GM20431 (cell line): ENCODE data around the gene ZNF429.
"Not testable (repeated sequence)": the region's sequence is repeated elsewhere in the genome, so short reads cannot be mapped to it uniquely, and the experiment has no call there.

Experiments
- in situ Hi-C: fragments of 300-500 bp; cut with MseI, MboI; formaldehyde crosslinking; loops from one replicate; pipeline ENCODE4 v1.15.0; 2020; ENCODE audit warnings: low sequenced_read_pairs; ENCODE audit not compliant: unreplicated experiment

ZNF429 gene

DNA sequence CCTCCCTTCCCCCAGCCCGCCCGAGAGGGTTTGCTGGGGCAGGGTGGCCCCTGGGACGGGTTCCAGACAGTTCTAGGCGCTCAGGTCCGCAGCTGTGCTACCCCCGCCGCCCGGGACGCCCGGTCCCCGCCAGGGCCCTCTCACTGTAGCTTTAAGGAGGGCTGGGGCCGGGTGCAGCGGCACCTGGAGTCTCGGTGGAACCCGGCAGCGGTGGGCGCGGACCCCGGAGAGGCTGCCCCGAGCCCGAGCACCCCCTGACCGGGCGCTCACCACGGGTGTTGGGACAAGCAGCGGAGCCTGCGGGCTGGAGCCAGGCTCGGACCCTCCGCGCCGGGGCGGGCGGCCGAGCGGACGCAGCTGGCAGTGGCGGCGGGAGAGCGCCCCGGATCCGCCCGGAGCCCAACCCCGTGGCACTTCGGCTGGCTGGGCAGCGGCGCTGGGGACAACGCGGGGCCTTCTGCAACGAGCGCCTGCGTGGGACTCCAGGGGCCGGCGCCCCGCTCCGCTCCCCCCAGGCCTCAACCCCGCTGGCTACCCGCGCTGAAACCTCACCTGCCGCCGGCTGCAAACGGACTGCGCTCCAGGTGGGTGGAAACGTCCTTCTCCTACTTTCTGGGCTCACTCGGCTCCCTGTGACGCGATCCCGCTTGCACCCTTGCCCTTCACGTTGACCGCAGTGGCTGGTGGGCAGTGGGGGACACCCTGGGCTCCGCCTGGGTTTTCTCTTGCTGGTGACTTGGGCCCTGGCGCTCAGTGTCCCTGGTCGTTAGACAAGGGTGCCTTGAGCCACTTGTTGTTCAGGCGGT, 81.1 kb downstream of the ZNF429 start:
- in situ Hi-C loops = no loop called here

DNA sequence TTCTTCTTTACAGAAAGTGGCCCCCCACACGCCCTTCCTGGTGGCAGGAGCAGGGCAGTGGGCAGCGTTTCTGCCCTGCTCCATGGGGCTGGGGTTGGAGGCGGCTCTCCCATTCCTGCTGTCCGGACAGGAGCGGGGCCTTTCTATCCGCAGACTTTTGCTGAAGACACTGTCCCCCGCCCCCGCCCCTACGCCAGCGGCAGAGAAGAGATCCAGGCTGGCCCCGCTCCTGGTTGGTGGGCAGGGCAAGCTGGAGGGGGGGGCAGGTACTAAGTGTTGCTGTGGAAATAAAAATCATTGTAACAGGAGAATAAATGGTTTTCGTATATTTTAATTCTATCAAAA, 81.7 kb downstream of the ZNF429 start:
- in situ Hi-C loops = no loop called here

GRCh38 chr19:21587549-21587948, 82.1 kb downstream of the ZNF429 start:
- in situ Hi-C loops = no loop called here

DNA sequence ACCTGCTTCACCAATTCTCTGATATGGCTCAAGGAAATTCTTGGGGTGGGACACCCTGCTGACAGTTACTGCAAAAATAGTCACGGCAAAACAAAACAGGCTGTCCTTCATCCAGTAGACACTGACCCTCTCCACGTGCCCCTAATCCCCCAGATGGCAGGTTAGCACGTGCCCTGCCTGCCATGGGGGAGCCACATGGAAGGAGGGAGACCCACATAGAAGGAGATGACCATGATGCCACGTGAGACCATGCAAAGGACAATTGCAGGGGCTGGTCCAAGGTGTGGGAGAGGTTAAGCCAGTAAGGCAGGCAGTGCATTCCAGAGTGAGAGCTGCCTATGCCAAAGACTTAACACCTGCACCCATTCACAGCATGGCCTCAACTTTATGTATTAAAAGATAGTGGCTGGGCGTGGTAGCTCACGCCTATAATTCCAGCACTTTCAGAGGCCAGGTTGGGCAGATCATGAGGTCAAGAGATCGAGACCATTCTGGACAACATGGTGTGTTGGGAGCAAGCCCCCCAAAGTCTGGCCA, 82.7 kb downstream of the ZNF429 start:
- in situ Hi-C loops = no loop called here

GRCh38 chr19:21590867-21591266, 85.5 kb downstream of the ZNF429 start:
- in situ Hi-C loops = no loop called here

GRCh38 chr19:21593008-21593481, 87.6 kb downstream of the ZNF429 start:
- in situ Hi-C loops = no loop called here

GRCh38 chr19:21593502-21593901, 88.1 kb downstream of the ZNF429 start:
- in situ Hi-C loops = no loop called here

DNA sequence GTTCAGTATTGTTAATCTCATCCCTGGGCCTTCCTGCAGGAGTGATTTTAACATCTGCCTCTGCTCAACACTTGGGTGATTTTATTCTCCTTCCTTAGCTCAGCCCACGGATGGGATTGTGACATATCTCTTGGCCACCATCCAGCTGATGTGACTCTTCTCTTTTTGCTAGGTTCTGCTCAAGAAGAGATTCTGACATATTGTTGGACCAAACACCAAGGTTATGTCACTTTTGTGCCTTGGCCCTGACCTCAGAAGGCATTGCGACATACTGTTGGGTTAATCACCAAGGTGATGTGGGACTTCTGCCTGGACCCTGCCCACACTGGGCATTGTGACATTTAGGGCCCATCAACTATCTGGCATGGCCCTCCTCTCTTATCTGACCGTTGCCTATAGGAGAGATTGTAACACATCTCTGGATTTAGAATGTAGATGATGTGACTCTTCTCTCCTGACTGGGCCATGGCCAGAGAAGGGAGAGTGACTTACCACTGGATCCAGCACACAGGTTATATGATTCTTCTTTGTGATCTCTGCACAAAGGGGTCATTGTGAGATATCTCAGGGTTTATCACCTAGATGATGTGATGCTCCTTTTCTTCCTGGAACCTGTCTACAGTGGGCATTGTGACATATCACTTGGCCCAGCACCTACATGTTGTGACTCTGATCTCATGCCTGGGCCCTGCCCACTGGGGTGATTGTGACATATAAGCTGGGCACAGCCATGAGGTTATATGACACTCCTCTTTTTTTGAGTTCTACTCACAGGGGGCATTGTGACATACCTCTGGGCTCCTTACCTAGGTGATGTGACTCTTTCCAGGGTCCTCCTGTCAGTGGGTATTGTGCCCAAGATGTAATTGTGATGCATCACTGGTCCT, 88.8 kb downstream of the ZNF429 start:
- in situ Hi-C loops = no loop called here

- in situ Hi-C loops = no loop called here
These were observed 89.8 kb downstream of the ZNF429 start for GRCh38 chr19:21595185-21595584.

GRCh38 chr19:21602082-21602658, 96.8 kb downstream of the ZNF429 start:
- in situ Hi-C loops = no loop called here

- in situ Hi-C loops = not testable (repeated sequence)
These were observed 97.4 kb downstream of the ZNF429 start for GRCh38 chr19:21602659-21603430.

- in situ Hi-C loops = no loop called here
These were observed 98.2 kb downstream of the ZNF429 start for GRCh38 chr19:21603431-21604231.

DNA sequence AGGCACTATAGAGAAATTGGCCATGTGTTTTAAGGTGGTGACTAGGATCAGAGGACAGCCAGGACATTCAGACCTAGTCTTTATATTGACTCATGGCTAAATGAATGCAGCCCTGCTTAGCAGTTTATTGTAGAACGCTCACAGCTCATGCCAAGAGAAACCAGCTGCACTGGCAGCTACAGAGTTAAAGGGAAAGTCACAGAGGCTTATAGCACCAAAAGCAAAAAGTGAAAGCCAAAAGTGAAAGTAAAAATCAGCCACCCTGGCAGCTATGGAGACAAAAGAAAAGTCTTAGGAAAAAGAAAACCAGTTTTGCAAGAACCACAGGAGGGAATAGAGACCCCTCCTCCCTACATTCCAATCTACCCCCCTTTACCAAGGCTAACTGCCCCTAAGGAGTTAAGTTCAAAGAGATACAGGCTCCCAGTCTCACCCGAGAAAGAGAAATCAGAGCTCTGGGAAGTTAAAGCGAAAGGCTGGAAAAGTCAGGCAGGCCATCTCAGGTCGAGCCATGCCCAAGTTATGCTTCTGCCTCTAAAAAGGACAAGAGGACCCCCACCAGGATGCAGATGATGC, 99.0 kb downstream of the ZNF429 start:
- in situ Hi-C loops = no loop called here
